ENCODE results near the gene FBXW12.

DNA sequence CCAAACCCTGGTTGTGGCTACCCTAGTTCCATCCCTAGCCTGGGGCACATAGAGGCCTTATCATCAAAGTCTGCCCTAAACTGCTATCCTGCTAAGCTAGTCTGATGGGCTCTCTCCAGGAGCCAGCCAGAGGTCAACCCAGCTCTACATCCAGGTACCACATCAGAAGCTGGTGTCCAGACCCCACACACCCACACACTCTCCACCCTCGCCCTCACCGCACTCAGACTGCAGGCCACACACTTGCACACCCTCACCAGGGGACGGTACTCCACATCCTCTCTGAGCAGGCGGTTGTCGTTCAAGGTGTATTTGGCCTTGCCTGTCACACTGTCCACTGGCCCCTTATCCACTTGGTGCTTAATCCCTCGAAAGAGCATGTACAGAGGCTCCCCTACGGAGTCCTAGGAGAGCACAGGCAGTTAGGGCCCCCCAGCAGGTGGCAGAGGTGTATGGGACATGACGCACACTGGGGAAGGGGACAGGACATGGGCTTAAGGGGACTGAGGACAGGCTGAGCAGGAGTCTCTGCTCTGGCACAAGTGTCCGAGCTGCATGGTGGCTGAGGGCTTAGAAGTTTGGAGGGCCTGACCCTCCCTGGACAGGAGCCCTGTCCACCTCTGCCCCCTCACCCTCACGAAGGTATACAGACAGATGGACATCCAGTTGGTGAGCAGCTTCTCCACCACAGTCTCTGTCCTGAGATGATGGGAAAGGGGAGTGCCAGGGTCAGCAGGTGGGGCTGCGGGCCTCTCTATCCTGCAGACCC is 39.8 kb downstream of the FBXW12 start:
- no peak for TF ChIP-seq POLR2A (IDR thresholded peaks at IDR 0.05)
- TF ChIP-seq, protein P1, sequence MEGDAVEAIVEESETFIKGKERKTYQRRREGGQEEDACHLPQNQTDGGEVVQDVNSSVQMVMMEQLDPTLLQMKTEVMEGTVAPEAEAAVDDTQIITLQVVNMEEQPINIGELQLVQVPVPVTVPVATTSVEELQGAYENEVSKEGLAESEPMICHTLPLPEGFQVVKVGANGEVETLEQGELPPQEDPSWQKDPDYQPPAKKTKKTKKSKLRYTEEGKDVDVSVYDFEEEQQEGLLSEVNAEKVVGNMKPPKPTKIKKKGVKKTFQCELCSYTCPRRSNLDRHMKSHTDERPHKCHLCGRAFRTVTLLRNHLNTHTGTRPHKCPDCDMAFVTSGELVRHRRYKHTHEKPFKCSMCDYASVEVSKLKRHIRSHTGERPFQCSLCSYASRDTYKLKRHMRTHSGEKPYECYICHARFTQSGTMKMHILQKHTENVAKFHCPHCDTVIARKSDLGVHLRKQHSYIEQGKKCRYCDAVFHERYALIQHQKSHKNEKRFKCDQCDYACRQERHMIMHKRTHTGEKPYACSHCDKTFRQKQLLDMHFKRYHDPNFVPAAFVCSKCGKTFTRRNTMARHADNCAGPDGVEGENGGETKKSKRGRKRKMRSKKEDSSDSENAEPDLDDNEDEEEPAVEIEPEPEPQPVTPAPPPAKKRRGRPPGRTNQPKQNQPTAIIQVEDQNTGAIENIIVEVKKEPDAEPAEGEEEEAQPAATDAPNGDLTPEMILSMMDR (IDR thresholded peaks at IDR 0.05), result no peak

All from testis (tissue), 2 donors.